Measurements from ENCODE around the gene EFTUD2. TPM values are rescaled to one million over a fixed set of nuclear protein-coding genes. Genes with fewer than 3 reads are reported as not detected.

Gene EFTUD2
- total and polyA plus RNA-seq, 2 donors from 2014 or later = 37.9 to 98.4 TPM

DNA sequence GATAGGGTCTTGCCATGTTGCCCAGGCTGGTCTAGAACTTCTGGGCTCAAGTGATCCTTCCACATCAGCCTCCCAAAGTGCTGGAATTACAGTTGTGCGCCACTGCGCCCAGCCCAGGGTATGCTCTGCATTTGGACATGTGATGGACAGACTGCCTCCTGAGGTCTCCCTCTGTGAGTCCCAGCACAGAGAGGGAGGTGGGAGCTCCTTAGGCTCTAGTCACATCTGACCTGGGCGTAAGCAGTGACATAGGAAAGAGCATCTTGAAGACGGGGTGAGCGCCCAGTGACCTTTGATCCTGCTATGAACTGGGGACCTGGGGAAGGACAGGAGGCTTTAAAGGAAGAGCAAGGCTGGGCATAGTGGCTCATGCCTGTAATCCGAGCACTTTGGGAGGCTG lies 18.2 kb upstream of the EFTUD2 start:
- H3K4me1 ChIP-seq (ENCODE audit: control insufficient read depth in 2 of 3, insufficient read depth in 2 of 3, low read depth in 1 of 3, low read length in 3 of 3) = no peaks in the 10 kb centered on the region
- FAIRE-seq (no peak), DNase-seq (peak in 2 of 5 donors; percentile 22 to 24)
- H3K9ac ChIP-seq (ENCODE audit: low read length in 3 of 3) = no peak overlapping the region
- intact Hi-C loops (cut with DNase I) = loop anchor here (5.0 kb wide), 1 partner anchor 105 kb away; no protein-coding TSS in a partner anchor
- no peaks in the 10 kb centered on the region for H3K27me3 ChIP-seq (ENCODE audit: control insufficient read depth, insufficient read depth, low read length)
- no peaks in the 10 kb centered on the region for H3K9me3 ChIP-seq (ENCODE audit: control insufficient read depth in 2 of 3, insufficient read depth in 1 of 3, low read length in 3 of 3)
- H3K4me3 ChIP-seq (ENCODE audit: low read length in 3 of 3) = no peak overlapping the region
- TF ChIP-seq, protein P1, sequence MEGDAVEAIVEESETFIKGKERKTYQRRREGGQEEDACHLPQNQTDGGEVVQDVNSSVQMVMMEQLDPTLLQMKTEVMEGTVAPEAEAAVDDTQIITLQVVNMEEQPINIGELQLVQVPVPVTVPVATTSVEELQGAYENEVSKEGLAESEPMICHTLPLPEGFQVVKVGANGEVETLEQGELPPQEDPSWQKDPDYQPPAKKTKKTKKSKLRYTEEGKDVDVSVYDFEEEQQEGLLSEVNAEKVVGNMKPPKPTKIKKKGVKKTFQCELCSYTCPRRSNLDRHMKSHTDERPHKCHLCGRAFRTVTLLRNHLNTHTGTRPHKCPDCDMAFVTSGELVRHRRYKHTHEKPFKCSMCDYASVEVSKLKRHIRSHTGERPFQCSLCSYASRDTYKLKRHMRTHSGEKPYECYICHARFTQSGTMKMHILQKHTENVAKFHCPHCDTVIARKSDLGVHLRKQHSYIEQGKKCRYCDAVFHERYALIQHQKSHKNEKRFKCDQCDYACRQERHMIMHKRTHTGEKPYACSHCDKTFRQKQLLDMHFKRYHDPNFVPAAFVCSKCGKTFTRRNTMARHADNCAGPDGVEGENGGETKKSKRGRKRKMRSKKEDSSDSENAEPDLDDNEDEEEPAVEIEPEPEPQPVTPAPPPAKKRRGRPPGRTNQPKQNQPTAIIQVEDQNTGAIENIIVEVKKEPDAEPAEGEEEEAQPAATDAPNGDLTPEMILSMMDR (IDR thresholded peaks at IDR 0.05; ENCODE audit: borderline replicate concordance, extremely low read depth, insufficient read depth) = no peak
- H3K36me3 ChIP-seq (ENCODE audit: control insufficient read depth in 2 of 3, insufficient read depth in 3 of 3, low read length in 3 of 3) = no peaks in the 10 kb centered on the region
- H3K27ac ChIP-seq (ENCODE audit: low read depth in 2 of 2, low read length in 2 of 2) = no peak overlapping the region

DNA sequence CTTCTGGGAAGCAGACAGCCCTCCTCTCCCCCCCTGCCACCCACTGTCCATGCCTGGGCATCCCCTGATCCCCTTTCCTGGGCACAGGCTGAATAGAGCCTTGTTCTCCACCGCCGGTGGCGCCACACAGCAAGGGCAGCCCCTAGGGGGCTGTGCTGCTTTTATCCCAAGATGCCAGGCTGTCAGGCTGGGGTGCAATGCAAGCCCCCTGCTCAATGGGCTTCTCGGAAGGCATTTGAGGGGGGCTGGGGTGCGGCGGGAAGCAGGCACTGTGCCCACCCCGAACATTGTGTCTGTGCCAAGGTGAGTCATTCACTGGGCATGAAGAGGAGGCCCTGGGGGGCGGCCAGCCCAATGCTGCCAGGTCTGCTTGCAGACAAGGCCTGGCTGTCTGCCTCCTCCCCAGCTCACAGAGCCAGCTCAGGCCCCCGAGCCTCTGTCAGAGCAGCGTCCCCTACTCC lies 17.6 kb upstream of the EFTUD2 start:
- intact Hi-C loops (cut with DNase I) = loop anchor here (5.0 kb wide), 1 partner anchor 105 kb away; no protein-coding TSS in a partner anchor
- no peaks in the 10 kb centered on the region for H3K9me3 ChIP-seq (ENCODE audit: control insufficient read depth in 2 of 3, insufficient read depth in 1 of 3, low read length in 3 of 3)
- TF ChIP-seq, protein P1 (IDR thresholded peaks at IDR 0.05; ENCODE audit: borderline replicate concordance, extremely low read depth, insufficient read depth) = no peak
- no peaks in the 10 kb centered on the region for H3K36me3 ChIP-seq (ENCODE audit: control insufficient read depth in 2 of 3, insufficient read depth in 3 of 3, low read length in 3 of 3)
- H3K4me1 ChIP-seq (ENCODE audit: control insufficient read depth in 2 of 3, insufficient read depth in 2 of 3, low read depth in 1 of 3, low read length in 3 of 3) = no peaks in the 10 kb centered on the region
- H3K27ac ChIP-seq (ENCODE audit: low read depth in 2 of 2, low read length in 2 of 2) = no peak overlapping the region
- DNase-seq (peak in 2 of 5 donors; percentile 39 to 92), FAIRE-seq (no peak)
- no peaks in the 10 kb centered on the region for H3K27me3 ChIP-seq (ENCODE audit: control insufficient read depth, insufficient read depth, low read length)
- H3K9ac ChIP-seq (ENCODE audit: low read length in 3 of 3) = no peak overlapping the region
- H3K4me3 ChIP-seq (ENCODE audit: low read length in 3 of 3) = no peak overlapping the region

DNA sequence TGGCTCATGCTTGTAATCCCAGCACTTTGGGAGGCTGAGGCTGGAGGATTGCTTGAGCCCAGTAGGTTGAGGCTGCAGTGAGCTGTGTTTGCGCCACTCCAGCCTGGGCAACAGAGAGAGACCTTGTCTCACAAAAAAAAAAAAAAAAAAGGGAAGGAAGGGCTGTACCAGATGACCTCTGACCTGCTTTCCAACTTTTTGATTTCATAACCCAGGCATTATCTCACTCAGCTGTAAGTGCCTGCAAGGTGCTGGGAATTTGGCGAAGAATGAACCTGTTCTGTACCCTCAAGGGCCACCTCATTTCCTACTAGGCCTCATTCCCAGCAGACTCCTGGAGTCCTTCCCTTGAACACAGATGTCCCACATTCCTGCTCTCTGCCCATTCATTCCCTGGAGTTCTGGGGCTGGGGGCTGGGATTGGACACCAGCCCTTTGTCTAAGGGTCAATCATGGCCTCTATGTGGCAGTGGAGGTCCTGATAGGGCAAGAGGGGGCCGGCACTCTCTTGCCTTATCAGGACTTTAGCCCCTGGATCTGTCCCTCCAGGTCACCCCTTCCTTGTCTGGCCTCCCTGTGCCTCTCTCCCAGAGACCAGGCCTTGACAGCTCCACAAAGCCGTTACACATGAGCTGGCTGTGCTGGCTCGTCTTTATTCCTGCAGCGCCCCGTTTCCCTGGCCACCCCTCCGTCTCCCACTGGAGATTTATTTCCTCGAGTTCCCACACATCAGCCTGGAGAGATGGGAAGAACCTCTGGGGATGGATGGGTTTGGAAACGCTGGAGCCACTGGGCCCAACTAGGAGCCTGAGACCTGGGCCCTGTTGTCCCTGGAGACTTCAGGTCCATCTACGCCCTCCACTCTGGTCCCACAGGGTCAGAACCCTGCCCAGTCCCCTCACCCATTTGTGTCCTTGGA lies 16.9 kb upstream of the EFTUD2 start:
- H3K4me1 ChIP-seq (ENCODE audit: control insufficient read depth in 2 of 3, insufficient read depth in 2 of 3, low read depth in 1 of 3, low read length in 3 of 3) = peaks cover 0 to 5% (median 0%) of the 10 kb centered on the region in 3 donors
- no peak overlapping the region for H3K9ac ChIP-seq (ENCODE audit: low read length in 3 of 3)
- no peaks in the 10 kb centered on the region for H3K27me3 ChIP-seq (ENCODE audit: control insufficient read depth, insufficient read depth, low read length)
- TF ChIP-seq, protein P1 (IDR thresholded peaks at IDR 0.05; ENCODE audit: borderline replicate concordance, extremely low read depth, insufficient read depth) = no peak
- no peak overlapping the region for H3K4me3 ChIP-seq (ENCODE audit: low read length in 3 of 3)
- H3K36me3 ChIP-seq (ENCODE audit: control insufficient read depth in 2 of 3, insufficient read depth in 3 of 3, low read length in 3 of 3) = no peaks in the 10 kb centered on the region
- peak in 1 of 5 donors; percentile 41 for DNase-seq
- H3K27ac ChIP-seq (ENCODE audit: low read depth in 2 of 2, low read length in 2 of 2) = no peak overlapping the region
- intact Hi-C loops (cut with DNase I) = loop anchor here (5.0 kb wide), 1 partner anchor 106 kb away; no protein-coding TSS in a partner anchor
- H3K9me3 ChIP-seq (ENCODE audit: control insufficient read depth in 2 of 3, insufficient read depth in 1 of 3, low read length in 3 of 3) = no peaks in the 10 kb centered on the region
- FAIRE-seq = no peak

Data from kidney (tissue), 14 donors.